ENCODE data around the gene LONRF2.

GRCh38 chr2:100302585-100302892 is 19.8 kb downstream of the LONRF2 start:
- TF ChIP-seq MAFF (IDR thresholded peaks at IDR 0.05; ENCODE audit: low read depth, low read length), result no peak
- no peak for TF ChIP-seq PCBP2 (optimal IDR thresholded peaks at IDR 0.05; ENCODE audit: low read depth, low read length, poor library complexity, severe bottlenecking)
- no peak for TF ChIP-seq BRF2 (CRISPR knock-in tag; IDR thresholded peaks at IDR 0.05)
- TF ChIP-seq JUN (CRISPR knock-in tag; IDR thresholded peaks at IDR 0.05), result no peak
- TF ChIP-seq RARG (CRISPR knock-in tag; IDR thresholded peaks at IDR 0.05; ENCODE audit: low read depth), result no peak
- no peak for TF ChIP-seq ZNF430 (CRISPR knock-in tag; IDR thresholded peaks at IDR 0.05)
